ENCODE data around the gene VPS37D.
"Not testable (repeated sequence)": the region's sequence is repeated elsewhere in the genome, so short reads cannot be mapped to it uniquely, and the experiment has no call there.

GRCh38 chr7:73619394-73619793 is 48.2 kb upstream of the VPS37D start:
- not testable (repeated sequence) for TF ChIP-seq CTCF (IDR thresholded peaks at IDR 0.05 in 2 of 3, conservative IDR thresholded peaks at IDR 0.05 in 1 of 3; ENCODE audit: control insufficient read depth in 2 of 3, extremely low read depth in 1 of 3, insufficient read depth in 1 of 3, low read depth in 3 of 3, low read length in 3 of 3); REST (IDR thresholded peaks at IDR 0.05; ENCODE audit: low read depth, low read length); CREM (IDR thresholded peaks at IDR 0.05; ENCODE audit: low read depth); ZBTB33 (IDR thresholded peaks at IDR 0.05); IRF3 (IDR thresholded peaks at IDR 0.05); EP300 (IDR thresholded peaks at IDR 0.05; ENCODE audit: borderline replicate concordance in 1 of 2, control insufficient read depth in 1 of 2, low read depth in 2 of 2, low read length in 2 of 2); POLR2AphosphoS2 (IDR thresholded peaks at IDR 0.05; ENCODE audit: low read depth, low read length); POLR2AphosphoS5 (IDR thresholded peaks at IDR 0.05; ENCODE audit: low read length); NR2C2 (IDR thresholded peaks at IDR 0.05; ENCODE audit: borderline replicate concordance, control insufficient read depth, insufficient read length, low read depth); SREBF1 (IDR thresholded peaks at IDR 0.05; ENCODE audit: low read length); FOS (IDR thresholded peaks at IDR 0.05; ENCODE audit: borderline replicate concordance, extremely low read depth, insufficient read length); YY1 (IDR thresholded peaks at IDR 0.05; ENCODE audit: low read depth, low read length); POLR2A (IDR thresholded peaks at IDR 0.05; ENCODE audit: low read depth, low read length)

Measured in GM12878 (cell line).